Epithelial cell of esophagus (primary cell): ENCODE measurements around the gene CPAMD8.

ENCODE experiments used
- DNase-seq: peaks from one replicate; pipeline ENCODE4 v3.0.0; 2010; ENCODE audit warnings: low read depth
- H3K4me3 ChIP-seq: 2 replicates; pipeline ENCODE4 v1.5.1; 2011; ENCODE audit warnings: mild to moderate bottlenecking, low read length, control low read depth
- CTCF ChIP-seq: IDR thresholded peaks from 2 replicates; pipeline ENCODE4 v1.5.1; 2011; ENCODE audit warnings: low read depth, mild to moderate bottlenecking, low read length, control low read depth, inconsistent platforms; ENCODE audit not compliant: insufficient read depth; ENCODE audit errors: missing control alignments

CPAMD8 gene

DNA sequence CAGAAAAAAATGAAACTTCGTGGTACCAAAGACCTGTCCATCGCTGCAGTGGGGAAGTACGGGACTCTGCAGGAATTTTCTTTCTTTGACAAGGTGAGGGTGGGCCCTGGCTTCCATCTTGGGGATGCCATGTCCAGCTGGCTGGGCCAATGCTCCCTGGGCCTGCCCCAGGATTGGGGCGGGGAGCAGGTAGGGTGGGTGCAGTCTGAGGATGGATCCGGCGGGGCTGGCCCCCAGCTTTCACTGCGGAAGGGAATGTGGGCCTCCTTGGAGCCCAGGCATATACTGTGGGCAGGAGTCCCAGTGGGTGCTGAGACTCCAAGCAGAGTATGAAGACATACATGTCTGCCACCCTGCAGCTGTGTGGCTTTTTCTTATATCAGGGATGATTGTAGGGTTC lies 173.5 kb downstream of the CPAMD8 start:
- TF ChIP-seq CTCF = no peak
- H3K4me3 ChIP-seq = no peak overlapping the region
- no peak for DNase-seq

DNA sequence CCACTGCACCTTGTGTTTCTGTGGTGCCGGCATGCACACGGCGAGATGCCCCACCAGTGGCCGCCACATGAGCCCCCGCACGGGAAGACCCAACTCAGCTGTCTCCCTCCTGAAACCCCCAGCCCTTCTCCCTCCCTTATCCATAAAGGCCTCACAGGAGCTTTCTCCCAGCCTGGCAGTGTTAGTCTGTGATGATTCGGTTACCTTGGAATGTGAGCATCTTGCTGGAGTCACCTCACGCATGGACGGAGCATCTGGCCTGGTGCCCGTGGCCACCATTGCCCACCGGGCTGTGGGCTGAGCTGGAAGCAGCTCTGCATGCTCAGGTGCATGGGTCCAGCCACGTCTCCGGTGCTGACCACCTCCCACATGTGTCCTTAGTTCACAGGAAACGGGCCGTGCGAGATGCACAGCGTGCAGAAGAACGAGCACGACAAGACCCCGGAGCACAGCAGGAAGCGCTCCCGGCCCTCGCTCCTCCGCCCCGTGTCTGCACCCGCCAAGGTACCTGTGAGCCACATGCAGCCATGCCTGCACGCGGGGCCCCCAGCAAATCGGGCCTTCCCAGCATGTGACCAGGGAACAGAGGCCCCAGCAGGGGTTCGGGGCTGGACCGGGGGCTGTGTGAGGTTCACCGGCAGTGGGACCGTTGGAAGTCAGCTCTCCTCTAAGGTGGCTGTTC lies 175.4 kb downstream of the CPAMD8 start:
- TF ChIP-seq CTCF = no peak
- no peak overlapping the region for H3K4me3 ChIP-seq
- no peak for DNase-seq

DNA sequence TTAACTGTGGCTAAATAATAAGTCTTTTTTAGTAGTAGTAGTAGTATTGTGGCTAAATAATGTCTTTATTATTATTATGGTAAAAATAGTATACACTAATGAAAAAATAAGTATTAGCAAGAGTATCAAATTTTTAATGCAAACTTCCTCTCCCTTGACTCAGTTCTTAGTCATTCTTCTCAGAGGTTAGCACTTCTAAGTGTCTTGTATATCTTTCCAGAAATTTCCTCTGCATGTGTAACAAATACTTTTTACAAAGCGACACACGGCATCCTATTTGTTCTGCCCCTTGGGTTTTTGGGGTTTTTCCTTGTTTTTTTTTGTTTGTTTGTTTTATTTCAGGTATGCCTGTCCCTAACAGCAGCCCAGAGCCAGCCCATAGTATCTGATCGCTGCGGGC lies 176.5 kb downstream of the CPAMD8 start:
- peak; percentile 47 for DNase-seq
- TF ChIP-seq CTCF = no peak
- no peak overlapping the region for H3K4me3 ChIP-seq

DNA sequence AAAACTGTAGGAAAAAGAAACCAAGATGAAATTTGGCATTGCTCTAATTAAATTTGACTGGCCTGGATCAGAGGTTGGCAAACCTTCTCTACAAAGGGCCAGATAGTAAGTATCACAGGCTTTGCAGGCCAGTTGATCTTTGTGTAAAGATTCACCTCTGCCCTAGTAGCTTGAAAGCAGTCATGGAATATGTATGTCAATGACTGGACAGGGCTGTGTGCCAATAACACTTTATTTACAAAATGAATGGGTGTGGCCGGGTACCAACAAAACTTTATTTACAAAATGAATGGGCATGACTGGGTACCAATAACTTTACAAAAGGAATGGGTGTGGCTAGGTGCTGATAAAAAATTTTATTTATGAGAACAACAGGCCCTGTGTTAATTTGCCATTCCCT lies 177.4 kb downstream of the CPAMD8 start:
- no peak overlapping the region for H3K4me3 ChIP-seq
- peak; percentile 73 for DNase-seq
- TF ChIP-seq CTCF = no peak

DNA sequence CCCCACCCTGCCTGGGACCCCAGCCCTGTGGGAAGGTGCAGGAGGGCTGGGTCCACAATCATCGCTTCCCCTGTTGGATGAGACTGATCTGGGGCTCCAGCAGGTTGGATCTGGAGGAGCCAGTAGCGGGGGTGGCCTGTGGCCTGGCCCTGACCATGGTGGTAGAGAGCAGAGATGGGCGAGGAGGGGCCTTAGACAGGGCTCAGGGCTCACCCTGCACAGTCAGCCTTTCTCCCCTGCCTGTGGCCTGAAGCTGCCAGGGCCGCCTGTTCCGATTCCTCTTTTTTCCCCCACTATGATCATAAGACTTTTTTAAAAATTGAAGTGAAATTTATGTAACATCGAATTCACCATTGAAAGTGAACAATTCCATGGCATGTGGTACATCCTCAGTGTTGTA lies 179.2 kb downstream of the CPAMD8 start:
- TF ChIP-seq CTCF = no peak
- H3K4me3 ChIP-seq = no peak overlapping the region

GRCh38 chr19:16846901-16847300 lies 179.7 kb downstream of the CPAMD8 start:
- no peak for TF ChIP-seq CTCF
- DNase-seq = no peak
- no peak overlapping the region for H3K4me3 ChIP-seq

More for the DNA sequence above, 179.2 kb downstream of the CPAMD8 start:
- no peak for DNase-seq
